GM23338 (cell line): ENCODE measurements around the gene NAALADL2. TPM values are rescaled to one million over a fixed set of nuclear protein-coding genes. Genes with fewer than 3 reads are reported as not detected.

Experiments used
- ATAC-seq: fragments of 200-7000 bp; cut with Tn5 transposase; 3 replicates; pipeline ENCODE4 v1.9.1; 2020
- DNase-seq: peaks from one replicate; pipeline ENCODE4 v3.0.0-alpha.2; 2015; ENCODE audit warnings: low spot score
- H2AFZ ChIP-seq: fragments of 200-600 bp; sonication (generic); 2 replicates; pipeline ENCODE4 v1.8.0; 2016; ENCODE audit warnings: antibody characterized with exemption, mild to moderate bottlenecking, moderate library complexity
- H3F3A ChIP-seq: fragments of 200-600 bp; sonication (generic); replicated peaks from 2 replicates; pipeline ENCODE4 v1.8.0; 2017; ENCODE audit warnings: antibody characterized with exemption, mixed run types, low read depth
- H3K27ac ChIP-seq: fragments of 200-600 bp; sonication (generic); 2 replicates; pipeline ENCODE4 v1.6.1; 2016; ENCODE audit warnings: low read depth
- H3K27me3 ChIP-seq: fragments of 200-600 bp; sonication (generic); 2 replicates; pipeline ENCODE4 v1.8.0; 2016; ENCODE audit warnings: mild to moderate bottlenecking, mixed run types, moderate library complexity; ENCODE audit not compliant: insufficient read depth
- H3K36me3 ChIP-seq: fragments of 200-600 bp; sonication (generic); 2 replicates; pipeline ENCODE4 v1.8.0; 2016; ENCODE audit warnings: mild to moderate bottlenecking; ENCODE audit not compliant: insufficient read depth
- H3K4me1 ChIP-seq: fragments of 200-600 bp; sonication (generic); 2 replicates; pipeline ENCODE4 v1.8.0; 2016; ENCODE audit warnings: mild to moderate bottlenecking, moderate library complexity; ENCODE audit not compliant: insufficient read depth
- H3K4me2 ChIP-seq: fragments of 200-600 bp; sonication (generic); 2 replicates; pipeline ENCODE4 v1.7.1; 2017; ENCODE audit warnings: mixed run types
- H3K4me3 ChIP-seq: fragments of 200-600 bp; sonication (generic); 2 replicates; pipeline ENCODE4 v1.6.1; 2016; ENCODE audit warnings: mixed run types
- H3K79me2 ChIP-seq: fragments of 200-600 bp; sonication (generic); replicated peaks from 2 replicates; pipeline ENCODE4 v1.8.0; 2017; ENCODE audit warnings: mild to moderate bottlenecking; ENCODE audit not compliant: insufficient read depth
- H3K9me2 ChIP-seq: fragments of 200-600 bp; sonication (generic); 2 replicates; pipeline ENCODE4 v1.8.0; 2017; ENCODE audit not compliant: insufficient read depth
- H4K20me1 ChIP-seq: fragments of 200-600 bp; sonication (generic); replicated peaks from 2 replicates; pipeline ENCODE4 v1.8.0; 2017; ENCODE audit warnings: mild to moderate bottlenecking; ENCODE audit not compliant: insufficient read depth
- H3K27ac Mint-ChIP-seq: 2 replicates; pipeline ENCODE4 v1.8.0; 2020; ENCODE audit warnings: inconsistent platforms, mild to moderate bottlenecking, moderate library complexity, mixed read lengths
- H3K27me3 Mint-ChIP-seq: 3 replicates; pipeline ENCODE4 v1.8.0; 2022; ENCODE audit warnings: low read depth, mild to moderate bottlenecking, moderate library complexity, mixed read lengths, inconsistent platforms; ENCODE audit not compliant: insufficient read depth, poor library complexity
- H3K36me3 Mint-ChIP-seq: 3 replicates; pipeline ENCODE4 v1.8.0; 2021; ENCODE audit warnings: low read depth, mild to moderate bottlenecking, inconsistent platforms, moderate library complexity, mixed read lengths
- H3K4me1 Mint-ChIP-seq: 3 replicates; pipeline ENCODE4 v1.8.0; 2020; ENCODE audit warnings: mild to moderate bottlenecking, inconsistent platforms, mixed read lengths
- H3K4me3 Mint-ChIP-seq: 3 replicates; pipeline ENCODE4 v1.8.0; 2021; ENCODE audit warnings: moderate library complexity, mild to moderate bottlenecking, inconsistent platforms, mixed read lengths
- H3K9me3 Mint-ChIP-seq: 3 replicates; pipeline ENCODE4 v1.8.0; 2020; ENCODE audit warnings: moderate library complexity, mild to moderate bottlenecking, inconsistent platforms, mixed read lengths
- CREB1 ChIP-seq: fragments of 250-450 bp; sonication (Bioruptor Pico); IDR thresholded peaks from 2 replicates; pipeline ENCODE4 v1.5.0; 2020; ENCODE audit warnings: low read depth, mild to moderate bottlenecking, moderate library complexity
- EZH2 ChIP-seq: fragments of 200-600 bp; sonication (generic); IDR thresholded peaks from one replicate; pipeline ENCODE4 v1.8.0; 2017; ENCODE audit warnings: antibody characterized with exemption, mild to moderate bottlenecking, low read depth; ENCODE audit not compliant: unreplicated experiment
- EZH2phosphoT487 ChIP-seq: fragments of 200-600 bp; sonication (generic); IDR thresholded peaks from one replicate; pipeline ENCODE4 v1.8.1; 2018; ENCODE audit warnings: antibody characterized with exemption; ENCODE audit not compliant: unreplicated experiment
- JUNB ChIP-seq: IDR thresholded peaks from one replicate; pipeline ENCODE4 v1.6.1; 2016; ENCODE audit warnings: antibody characterized with exemption; ENCODE audit not compliant: unreplicated experiment
- NANOG ChIP-seq: IDR thresholded peaks from 2 replicates; pipeline ENCODE4 v1.6.1; 2016; ENCODE audit warnings: antibody characterized with exemption, borderline replicate concordance
- POLR2AphosphoS5 ChIP-seq: IDR thresholded peaks from 2 replicates; pipeline ENCODE4 v1.6.1; 2016; ENCODE audit warnings: antibody characterized with exemption, low read depth
- STAT1 ChIP-seq: IDR thresholded peaks from one replicate; pipeline ENCODE4 v1.6.1; 2016; ENCODE audit warnings: antibody characterized with exemption; ENCODE audit not compliant: unreplicated experiment
- ZNF114 ChIP-seq: fragments of 250-450 bp; sonication (Bioruptor Pico); IDR thresholded peaks from 2 replicates; pipeline ENCODE4 v1.5.0; 2020; ENCODE audit warnings: mild to moderate bottlenecking, moderate library complexity
- ZNF331 ChIP-seq: fragments of 250-450 bp; sonication (Bioruptor Pico); IDR thresholded peaks from 2 replicates; pipeline ENCODE4 v1.5.0; 2020; ENCODE audit warnings: low read depth, mild to moderate bottlenecking, moderate library complexity
- polyA plus RNA-seq: library from polyadenylated mRNA; unstranded; fragments of >200 nt; fragmentation: Nextera tagmentation; extraction: Ambion mirVana; gene quantifications from 2 replicates; pipeline ENCODE4 v1.2.1, GENCODE V29; 2016
- total RNA-seq: library from RNA; depleted of rRNA; stranded (reverse); fragments of >200 nt; shearing (Covaris generic); gene quantifications from 2 replicates; pipeline ENCODE4 v1.2.3, GENCODE V29; 2014
- TF ChIP-seq, protein P1 (sequence below): IDR thresholded peaks from one replicate; pipeline ENCODE4 v1.6.1; 2018; ENCODE audit warnings: antibody characterized with exemption; ENCODE audit not compliant: unreplicated experiment
- TF ChIP-seq, protein P2 (sequence below): IDR thresholded peaks from 2 replicates; pipeline ENCODE4 v1.6.1; 2016; ENCODE audit warnings: antibody characterized with exemption
- TF ChIP-seq, protein P3 (sequence below), 2 experiments: fragments of 200-600 bp in 1 of 2; sonication (generic) in 1 of 2; conservative IDR thresholded peaks; 2 replicates each; pipeline versions ENCODE4 v1.5.1 to v1.6.1; 2016 to 2017; ENCODE audit warnings: antibody characterized with exemption in 2 of 2, low read depth in 2 of 2, mild to moderate bottlenecking in 2 of 2, moderate library complexity in 1 of 2

Gene NAALADL2
- total and polyA plus RNA-seq, 2 experiments from 2014 or later, result 1.6 to 2.6 TPM

DNA sequence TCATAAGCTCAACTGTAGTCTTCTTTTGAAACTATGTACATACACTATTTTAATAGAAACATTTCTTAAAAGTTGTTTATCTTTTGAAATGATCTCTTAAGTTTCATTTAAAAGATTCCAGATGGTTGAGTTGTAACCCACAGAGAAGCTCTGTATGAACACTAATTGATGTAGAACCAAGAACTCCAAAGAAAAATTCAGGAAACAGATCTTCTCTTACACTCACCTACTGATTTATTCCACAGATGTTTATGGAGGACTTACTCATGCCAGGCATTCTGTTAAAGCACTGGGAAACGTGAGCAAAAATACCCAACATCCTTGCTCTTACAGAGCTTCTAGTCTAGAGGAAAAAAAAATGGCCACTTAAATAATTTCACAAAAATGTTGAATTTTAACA lies 551.1 kb downstream of the NAALADL2 start:
- Mint-ChIP-seq H3K9me3 (no peaks in the 10 kb centered on the region), H3K27me3 (peaks cover 1% of the 10 kb centered on the region), H3K4me3 (no peak overlapping the region), H3K36me3 (no peaks in the 10 kb centered on the region), H3K27ac (no peak overlapping the region), H3K4me1 (peaks cover 15% of the 10 kb centered on the region)
- no peaks in the 10 kb centered on the region for H3K27me3 ChIP-seq
- no peak overlapping the region for H3K4me3 ChIP-seq
- H3K79me2 ChIP-seq, result no peaks in the 10 kb centered on the region
- no peak overlapping the region for H3K27ac ChIP-seq
- ATAC-seq, result no peak
- TF ChIP-seq, protein P1, sequence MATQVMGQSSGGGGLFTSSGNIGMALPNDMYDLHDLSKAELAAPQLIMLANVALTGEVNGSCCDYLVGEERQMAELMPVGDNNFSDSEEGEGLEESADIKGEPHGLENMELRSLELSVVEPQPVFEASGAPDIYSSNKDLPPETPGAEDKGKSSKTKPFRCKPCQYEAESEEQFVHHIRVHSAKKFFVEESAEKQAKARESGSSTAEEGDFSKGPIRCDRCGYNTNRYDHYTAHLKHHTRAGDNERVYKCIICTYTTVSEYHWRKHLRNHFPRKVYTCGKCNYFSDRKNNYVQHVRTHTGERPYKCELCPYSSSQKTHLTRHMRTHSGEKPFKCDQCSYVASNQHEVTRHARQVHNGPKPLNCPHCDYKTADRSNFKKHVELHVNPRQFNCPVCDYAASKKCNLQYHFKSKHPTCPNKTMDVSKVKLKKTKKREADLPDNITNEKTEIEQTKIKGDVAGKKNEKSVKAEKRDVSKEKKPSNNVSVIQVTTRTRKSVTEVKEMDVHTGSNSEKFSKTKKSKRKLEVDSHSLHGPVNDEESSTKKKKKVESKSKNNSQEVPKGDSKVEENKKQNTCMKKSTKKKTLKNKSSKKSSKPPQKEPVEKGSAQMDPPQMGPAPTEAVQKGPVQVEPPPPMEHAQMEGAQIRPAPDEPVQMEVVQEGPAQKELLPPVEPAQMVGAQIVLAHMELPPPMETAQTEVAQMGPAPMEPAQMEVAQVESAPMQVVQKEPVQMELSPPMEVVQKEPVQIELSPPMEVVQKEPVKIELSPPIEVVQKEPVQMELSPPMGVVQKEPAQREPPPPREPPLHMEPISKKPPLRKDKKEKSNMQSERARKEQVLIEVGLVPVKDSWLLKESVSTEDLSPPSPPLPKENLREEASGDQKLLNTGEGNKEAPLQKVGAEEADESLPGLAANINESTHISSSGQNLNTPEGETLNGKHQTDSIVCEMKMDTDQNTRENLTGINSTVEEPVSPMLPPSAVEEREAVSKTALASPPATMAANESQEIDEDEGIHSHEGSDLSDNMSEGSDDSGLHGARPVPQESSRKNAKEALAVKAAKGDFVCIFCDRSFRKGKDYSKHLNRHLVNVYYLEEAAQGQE, result no peak
- TF ChIP-seq EZH2phosphoT487 (no peak), EZH2 (no peak), ZNF331 (CRISPR knock-in tag) (no peak), STAT1 (no peak)
- no peaks in the 10 kb centered on the region for H3K9me2 ChIP-seq
- no peaks in the 10 kb centered on the region for H3K36me3 ChIP-seq
- no peak overlapping the region for H2AFZ ChIP-seq
- H3K4me1 ChIP-seq, result peaks cover 14% of the 10 kb centered on the region
- H4K20me1 ChIP-seq, result no peaks in the 10 kb centered on the region
- DNase-seq, result no peak
- H3K4me2 ChIP-seq, result no peak overlapping the region
- no peaks in the 10 kb centered on the region for H3F3A ChIP-seq

DNA sequence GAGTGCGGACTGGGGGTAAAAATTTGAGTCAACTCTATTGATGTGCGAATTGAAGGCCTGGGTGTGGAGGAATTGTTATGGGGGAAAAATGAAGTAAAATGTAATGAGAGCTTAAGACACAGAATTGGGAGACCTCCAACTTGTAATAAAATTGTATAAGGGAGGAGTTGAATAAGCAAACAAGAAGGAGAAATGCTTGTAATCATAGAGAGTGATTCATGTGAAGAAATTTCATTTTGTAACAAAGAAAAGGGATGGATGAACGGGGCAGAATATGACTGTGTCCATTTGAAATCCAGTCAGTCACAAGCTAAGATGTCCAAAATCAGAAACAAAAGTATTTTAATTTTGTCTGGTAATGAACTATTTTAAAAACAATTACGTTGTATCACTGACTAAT lies 552.3 kb downstream of the NAALADL2 start:
- H3K4me2 ChIP-seq, result peak overlapping the region; percentile 13; the same call in 1 of the 2 replicates
- peaks cover 15% of the 10 kb centered on the region for H3K4me1 Mint-ChIP-seq

More for the DNA sequence above, 552.3 kb downstream of the NAALADL2 start:
- Histone ChIP-seq H2AFZ (no peak overlapping the region), H3K27ac (no peak overlapping the region), H3K36me3 (no peaks in the 10 kb centered on the region), H3K9me2 (no peaks in the 10 kb centered on the region), H3K4me1 (peaks cover 14% of the 10 kb centered on the region), H3K4me3 (no peak overlapping the region), H3K27me3 (no peaks in the 10 kb centered on the region), H3F3A (no peaks in the 10 kb centered on the region), H4K20me1 (no peaks in the 10 kb centered on the region), H3K79me2 (no peaks in the 10 kb centered on the region)
- Mint-ChIP-seq H3K4me3 (no peak overlapping the region), H3K36me3 (no peaks in the 10 kb centered on the region), H3K27ac (peak overlapping the region; percentile 3), H3K9me3 (no peaks in the 10 kb centered on the region), H3K27me3 (peaks cover 1% of the 10 kb centered on the region)
- TF ChIP-seq JUNB, result no peak
- no peak for TF ChIP-seq NANOG
- TF ChIP-seq ZNF114, result no peak
- TF ChIP-seq POLR2AphosphoS5, result no peak
- TF ChIP-seq CREB1, result no peak
- TF ChIP-seq, protein P2, sequence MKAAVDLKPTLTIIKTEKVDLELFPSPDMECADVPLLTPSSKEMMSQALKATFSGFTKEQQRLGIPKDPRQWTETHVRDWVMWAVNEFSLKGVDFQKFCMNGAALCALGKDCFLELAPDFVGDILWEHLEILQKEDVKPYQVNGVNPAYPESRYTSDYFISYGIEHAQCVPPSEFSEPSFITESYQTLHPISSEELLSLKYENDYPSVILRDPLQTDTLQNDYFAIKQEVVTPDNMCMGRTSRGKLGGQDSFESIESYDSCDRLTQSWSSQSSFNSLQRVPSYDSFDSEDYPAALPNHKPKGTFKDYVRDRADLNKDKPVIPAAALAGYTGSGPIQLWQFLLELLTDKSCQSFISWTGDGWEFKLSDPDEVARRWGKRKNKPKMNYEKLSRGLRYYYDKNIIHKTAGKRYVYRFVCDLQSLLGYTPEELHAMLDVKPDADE, result no peak
- no peak for TF ChIP-seq EZH2phosphoT487
- TF ChIP-seq, protein P3, sequence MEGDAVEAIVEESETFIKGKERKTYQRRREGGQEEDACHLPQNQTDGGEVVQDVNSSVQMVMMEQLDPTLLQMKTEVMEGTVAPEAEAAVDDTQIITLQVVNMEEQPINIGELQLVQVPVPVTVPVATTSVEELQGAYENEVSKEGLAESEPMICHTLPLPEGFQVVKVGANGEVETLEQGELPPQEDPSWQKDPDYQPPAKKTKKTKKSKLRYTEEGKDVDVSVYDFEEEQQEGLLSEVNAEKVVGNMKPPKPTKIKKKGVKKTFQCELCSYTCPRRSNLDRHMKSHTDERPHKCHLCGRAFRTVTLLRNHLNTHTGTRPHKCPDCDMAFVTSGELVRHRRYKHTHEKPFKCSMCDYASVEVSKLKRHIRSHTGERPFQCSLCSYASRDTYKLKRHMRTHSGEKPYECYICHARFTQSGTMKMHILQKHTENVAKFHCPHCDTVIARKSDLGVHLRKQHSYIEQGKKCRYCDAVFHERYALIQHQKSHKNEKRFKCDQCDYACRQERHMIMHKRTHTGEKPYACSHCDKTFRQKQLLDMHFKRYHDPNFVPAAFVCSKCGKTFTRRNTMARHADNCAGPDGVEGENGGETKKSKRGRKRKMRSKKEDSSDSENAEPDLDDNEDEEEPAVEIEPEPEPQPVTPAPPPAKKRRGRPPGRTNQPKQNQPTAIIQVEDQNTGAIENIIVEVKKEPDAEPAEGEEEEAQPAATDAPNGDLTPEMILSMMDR (conservative IDR thresholded peaks at IDR 0.05; ENCODE audit: low read depth in 2 of 2), result no peak
- no peak for TF ChIP-seq ZNF331 (CRISPR knock-in tag)
- TF ChIP-seq, protein P1, result no peak
- no peak for ATAC-seq
- DNase-seq, result no peak
